Sigmoid colon (tissue), 7 donors: ENCODE data around the gene BEX4. TPM values are rescaled to one million over a fixed set of nuclear protein-coding genes. Genes with fewer than 3 reads are reported as not detected.
A peak's percentile ranks its signal among the peaks of the same experiment; 100 is the strongest.

Source experiments
- DNase-seq: peaks from one replicate; pipeline ENCODE4 v3.0.0-alpha.2; 2019
- H3K27ac ChIP-seq, 4 donors: fragments of 200-600 bp; sonication (generic); one replicate each; pipeline ENCODE4 v1.5.1; 2016 to 2019; ENCODE audit warnings: mild to moderate bottlenecking in 1 of 4
- H3K27me3 ChIP-seq, 3 donors: fragments of 200-600 bp; sonication (generic); one replicate each; pipeline ENCODE4 v1.5.1; 2019; ENCODE audit warnings: mild to moderate bottlenecking in 1 of 3
- H3K36me3 ChIP-seq, 4 donors: fragments of 200-600 bp; sonication (generic); one replicate each; pipeline ENCODE4 v1.5.1; 2016 to 2019
- H3K4me1 ChIP-seq, 4 donors: fragments of 200-600 bp; sonication (generic); one replicate each; pipeline ENCODE4 v1.5.1; 2017 to 2019
- H3K4me3 ChIP-seq, 4 donors: fragments of 200-600 bp; sonication (generic); one replicate each; pipeline ENCODE4 v1.5.1; 2017 to 2019; ENCODE audit warnings: mild to moderate bottlenecking in 2 of 4, moderate library complexity in 1 of 4
- H3K9me3 ChIP-seq, 4 donors: fragments of 200-600 bp in 3 of 4; sonication (generic) in 3 of 4; one replicate each; pipeline versions ENCODE4 v1.5.1 to v1.6.1; 2013 to 2019
- CTCF ChIP-seq, 4 experiments: fragments of 450-650 bp in 3 of 4; fragments of 200-600 bp in 1 of 4; IDR thresholded peaks; one replicate each; pipeline ENCODE4 v1.5.1; 2016 to 2019; ENCODE audit warnings: antibody characterized with exemption in 4 of 4, mild to moderate bottlenecking in 3 of 4, moderate library complexity in 2 of 4
- EP300 ChIP-seq, 4 donors: sonication (generic); formaldehyde crosslinking; IDR thresholded peaks; one replicate each; pipeline ENCODE4 v1.6.1; 2017; ENCODE audit warnings: antibody characterized with exemption in 4 of 4
- POLR2A ChIP-seq, 2 donors: fragments of 450-650 bp; IDR thresholded peaks; one replicate each; pipeline ENCODE4 v1.6.1; 2016; ENCODE audit warnings: antibody characterized with exemption in 2 of 2, mild to moderate bottlenecking in 2 of 2, moderate library complexity in 2 of 2
- POLR2AphosphoS5 ChIP-seq, 4 donors: sonication (generic); formaldehyde crosslinking; IDR thresholded peaks; one replicate each; pipeline ENCODE4 v1.6.1; 2017; ENCODE audit warnings: antibody characterized with exemption in 4 of 4
- WGBS, 2 donors: extraction: QIAGEN DNeasy Blood & Tissue Kit; methylation state at CpG; one replicate each; pipeline ENCODE4 v1.1.7; 2013; 5-methylcytosine and 5-hydroxymethylcytosine counted together
- intact Hi-C: fragments of 100-400 bp; cut with DNase I; formaldehyde crosslinking; loops from one replicate; pipeline ENCODE4 v1.15.1; 2023
- polyA plus RNA-seq, 3 donors: library from polyadenylated mRNA; stranded (reverse); fragments of 200-250 nt; gene quantifications; one replicate each; pipeline ENCODE4 v1.2.3, GENCODE V29; 2013
- total RNA-seq, 4 donors: library from RNA; depleted of rRNA; stranded (reverse); fragments of >200 nt; gene quantifications; one replicate each; pipeline ENCODE4 v1.1.0, GENCODE V29; 2016
- donor health status: healthy with polysubstance abuse.
- donor health status: Bipolar disorder and iron deficiency.
- donor health status: healthy.

The BEX4 gene
- total and polyA plus RNA-seq, 7 donors: 31.5 to 86.6 (median 45.6) TPM

- Histone ChIP-seq H3K9me3 (no peaks in the 10 kb centered on the region), H3K4me3 (no peak overlapping the region), H3K4me1 (no peaks in the 10 kb centered on the region), H3K36me3 (no peaks in the 10 kb centered on the region), H3K27me3 (no peaks in the 10 kb centered on the region), H3K27ac (no peak overlapping the region)
- no peak for TF ChIP-seq EP300 (IDR thresholded peaks at IDR 0.05)
- TF ChIP-seq POLR2AphosphoS5 (IDR thresholded peaks at IDR 0.05): no peak
- no peak for TF ChIP-seq CTCF (IDR thresholded peaks at IDR 0.05)
- 92% methylated on average over 5 of the region's 5 CpGs for WGBS, 2 donors
- DNase-seq: no peak
- intact Hi-C loops: loop anchor here (2.0 to 10.0 kb wide), 3 partner anchors 45 to 415 kb away; partner anchors contain the start of genes TCEAL1, TCEAL7 and TCEAL8
Measured at GRCh38 chrX:103210056-103210455, 4.9 kb upstream of the BEX4 start.

- H3K4me1 ChIP-seq: no peaks in the 10 kb centered on the region
- no peaks in the 10 kb centered on the region for H3K27me3 ChIP-seq
- intact Hi-C loops: loop anchor here (2.0 to 10.0 kb wide), 3 partner anchors 44 to 414 kb away; partner anchors contain the start of genes TCEAL1, TCEAL7 and TCEAL8
- H3K36me3 ChIP-seq: no peaks in the 10 kb centered on the region
- no peak overlapping the region for H3K4me3 ChIP-seq
- peak; percentile 63 for DNase-seq
- TF ChIP-seq CTCF (IDR thresholded peaks at IDR 0.05): peak in 2 of 4 experiments; percentile 15 to 32
- TF ChIP-seq EP300 (IDR thresholded peaks at IDR 0.05): no peak
- WGBS, 2 donors: 28 to 32% methylated on average over 7 of the region's 7 CpGs
- no peaks in the 10 kb centered on the region for H3K9me3 ChIP-seq
- no peak overlapping the region for H3K27ac ChIP-seq
Measured at GRCh38 chrX:103211012-103211715, 3.7 kb upstream of the BEX4 start.

- DNase-seq: no peak
- TF ChIP-seq POLR2A (IDR thresholded peaks at IDR 0.05) (no peak), POLR2AphosphoS5 (IDR thresholded peaks at IDR 0.05) (no peak), CTCF (IDR thresholded peaks at IDR 0.05) (no peak), EP300 (IDR thresholded peaks at IDR 0.05) (no peak)
- H3K27me3 ChIP-seq: no peaks in the 10 kb centered on the region
- intact Hi-C loops: loop anchor here (2.0 to 10.0 kb wide), 3 partner anchors 122 to 412 kb away; partner anchors contain the start of genes TCEAL1 and TCEAL7
- no peaks in the 10 kb centered on the region for H3K36me3 ChIP-seq
- no peak overlapping the region for H3K27ac ChIP-seq
- H3K4me1 ChIP-seq: no peaks in the 10 kb centered on the region
- WGBS, 2 donors: 24 to 78% methylated on average over 8 of the region's 8 CpGs
- H3K4me3 ChIP-seq: no peak overlapping the region
- no peaks in the 10 kb centered on the region for H3K9me3 ChIP-seq
Measured at GRCh38 chrX:103212749-103213457, 2.0 kb upstream of the BEX4 start.

- H3K9me3 ChIP-seq: no peaks in the 10 kb centered on the region
- DNase-seq: peak; percentile 70
- H3K27me3 ChIP-seq: no peaks in the 10 kb centered on the region
- H3K4me3 ChIP-seq: peak overlapping the region; percentile 81 to 85 (median 82)
- no peak for TF ChIP-seq CTCF (IDR thresholded peaks at IDR 0.05)
- TF ChIP-seq EP300 (IDR thresholded peaks at IDR 0.05): no peak
- TF ChIP-seq POLR2A (IDR thresholded peaks at IDR 0.05): no peak
- TF ChIP-seq POLR2AphosphoS5 (IDR thresholded peaks at IDR 0.05): no peak
- 1 to 5% methylated on average over 39 of the region's 39 CpGs for WGBS, 2 donors
- H3K4me1 ChIP-seq: no peaks in the 10 kb centered on the region
- H3K36me3 ChIP-seq: no peaks in the 10 kb centered on the region
- intact Hi-C loops: loop anchor here (10.0 kb wide), 2 partner anchors 119 to 409 kb away; partner anchors contain the start of genes TCEAL1 and TCEAL7
- peak overlapping the region; percentile 90 to 96 (median 92) for H3K27ac ChIP-seq
Measured at GRCh38 chrX:103215425-103215991, 600 bp downstream of the BEX4 start.
